Sigmoid colon (tissue), 7 donors: ENCODE results near the gene CFAP46. TPM values are rescaled to one million over a fixed set of nuclear protein-coding genes. Genes with fewer than 3 reads are reported as not detected.
A peak's percentile ranks its signal among the peaks of the same experiment; 100 is the strongest.

Experiments used
- DNase-seq: peaks from one replicate; pipeline ENCODE4 v3.0.0-alpha.2; 2019
- H3K27ac ChIP-seq, 4 donors: fragments of 200-600 bp; sonication (generic); one replicate each; pipeline ENCODE4 v1.5.1; 2016 to 2019; ENCODE audit warnings: mild to moderate bottlenecking in 1 of 4
- H3K27me3 ChIP-seq, 3 donors: fragments of 200-600 bp; sonication (generic); one replicate each; pipeline ENCODE4 v1.5.1; 2019; ENCODE audit warnings: mild to moderate bottlenecking in 1 of 3
- H3K36me3 ChIP-seq, 4 donors: fragments of 200-600 bp; sonication (generic); one replicate each; pipeline ENCODE4 v1.5.1; 2016 to 2019
- H3K4me1 ChIP-seq, 4 donors: fragments of 200-600 bp; sonication (generic); one replicate each; pipeline ENCODE4 v1.5.1; 2017 to 2019
- H3K4me3 ChIP-seq, 4 donors: fragments of 200-600 bp; sonication (generic); one replicate each; pipeline ENCODE4 v1.5.1; 2017 to 2019; ENCODE audit warnings: mild to moderate bottlenecking in 2 of 4, moderate library complexity in 1 of 4
- H3K9me3 ChIP-seq, 4 donors: fragments of 200-600 bp in 3 of 4; sonication (generic) in 3 of 4; one replicate each; pipeline versions ENCODE4 v1.5.1 to v1.6.1; 2013 to 2019
- CTCF ChIP-seq, 4 experiments: fragments of 450-650 bp in 3 of 4; fragments of 200-600 bp in 1 of 4; IDR thresholded peaks; one replicate each; pipeline ENCODE4 v1.5.1; 2016 to 2019; ENCODE audit warnings: antibody characterized with exemption in 4 of 4, mild to moderate bottlenecking in 3 of 4, moderate library complexity in 2 of 4
- EP300 ChIP-seq, 4 donors: sonication (generic); formaldehyde crosslinking; IDR thresholded peaks; one replicate each; pipeline ENCODE4 v1.6.1; 2017; ENCODE audit warnings: antibody characterized with exemption in 4 of 4
- POLR2A ChIP-seq, 2 donors: fragments of 450-650 bp; IDR thresholded peaks; one replicate each; pipeline ENCODE4 v1.6.1; 2016; ENCODE audit warnings: antibody characterized with exemption in 2 of 2, mild to moderate bottlenecking in 2 of 2, moderate library complexity in 2 of 2
- POLR2AphosphoS5 ChIP-seq, 4 donors: sonication (generic); formaldehyde crosslinking; IDR thresholded peaks; one replicate each; pipeline ENCODE4 v1.6.1; 2017; ENCODE audit warnings: antibody characterized with exemption in 4 of 4
- WGBS, 2 donors: extraction: QIAGEN DNeasy Blood & Tissue Kit; methylation state at CpG; one replicate each; pipeline ENCODE4 v1.1.7; 2013; 5-methylcytosine and 5-hydroxymethylcytosine counted together
- intact Hi-C: fragments of 100-400 bp; cut with DNase I; formaldehyde crosslinking; loops from one replicate; pipeline ENCODE4 v1.15.1; 2023
- polyA plus RNA-seq, 3 donors: library from polyadenylated mRNA; stranded (reverse); fragments of 200-250 nt; gene quantifications; one replicate each; pipeline ENCODE4 v1.2.3, GENCODE V29; 2013
- total RNA-seq, 4 donors: library from RNA; depleted of rRNA; stranded (reverse); fragments of >200 nt; gene quantifications; one replicate each; pipeline ENCODE4 v1.1.0, GENCODE V29; 2016
- donor health status: healthy with polysubstance abuse.
- donor health status: Bipolar disorder and iron deficiency.
- donor health status: healthy.

The CFAP46 gene
- total and polyA plus RNA-seq, 7 donors: 0.10 to 1.7 (median 0.38) TPM; not detected in 3

- intact Hi-C loops: no loop called here
Measured at GRCh38 chr10:132839061-132839460, 103.3 kb downstream of the CFAP46 start.

GRCh38 chr10:132838346-132838970 lies 103.9 kb downstream of the CFAP46 start:
- no peak overlapping the region for H3K4me3 ChIP-seq
- peaks cover 12 to 33% (median 32%) of the 10 kb centered on the region in 3 donors for H3K27me3 ChIP-seq
- intact Hi-C loops: no loop called here
- peaks cover 0 to 20% (median 6%) of the 10 kb centered on the region in 4 donors for H3K9me3 ChIP-seq
- H3K27ac ChIP-seq: no peak overlapping the region
- TF ChIP-seq CTCF (IDR thresholded peaks at IDR 0.05) (no peak), POLR2AphosphoS5 (IDR thresholded peaks at IDR 0.05) (no peak), POLR2A (IDR thresholded peaks at IDR 0.05) (no peak), EP300 (IDR thresholded peaks at IDR 0.05) (no peak)
- DNase-seq: peak; percentile 55
- H3K4me1 ChIP-seq: peaks cover 0 to 12% (median 0%) of the 10 kb centered on the region in 4 donors
- H3K36me3 ChIP-seq: no peaks in the 10 kb centered on the region
- 90% methylated on average over 21 of the region's 21 CpGs for WGBS, 2 donors

More at GRCh38 chr10:132839061-132839460, 103.3 kb downstream of the CFAP46 start:
- H3K27me3 ChIP-seq: peaks cover 8 to 27% (median 26%) of the 10 kb centered on the region in 3 donors
- WGBS, 2 donors: 90 to 92% methylated on average over 13 of the region's 13 CpGs
- H3K36me3 ChIP-seq: no peaks in the 10 kb centered on the region
- TF ChIP-seq POLR2AphosphoS5 (IDR thresholded peaks at IDR 0.05) (no peak), POLR2A (IDR thresholded peaks at IDR 0.05) (no peak), EP300 (IDR thresholded peaks at IDR 0.05) (no peak), CTCF (IDR thresholded peaks at IDR 0.05) (no peak)
- peaks cover 0 to 12% (median 0%) of the 10 kb centered on the region in 4 donors for H3K4me1 ChIP-seq
- no peak overlapping the region for H3K27ac ChIP-seq
- H3K9me3 ChIP-seq: peaks cover 0 to 20% (median 6%) of the 10 kb centered on the region in 4 donors
- no peak overlapping the region for H3K4me3 ChIP-seq
- DNase-seq: no peak

- 85 to 91% methylated on average over 21 of the region's 21 CpGs for WGBS, 2 donors
- DNase-seq: peak; percentile 57
- intact Hi-C loops: no loop called here
Measured at GRCh38 chr10:132837905-132838304, 104.5 kb downstream of the CFAP46 start.

GRCh38 chr10:132836832-132837540 lies 105.4 kb downstream of the CFAP46 start:
- Histone ChIP-seq H3K36me3 (no peaks in the 10 kb centered on the region), H3K27ac (no peak overlapping the region), H3K27me3 (peaks cover 14 to 48% (median 44%) of the 10 kb centered on the region in 3 donors), H3K4me1 (peaks cover 0 to 12% (median 0%) of the 10 kb centered on the region in 4 donors), H3K4me3 (no peak overlapping the region), H3K9me3 (peaks cover 0 to 6% (median 2%) of the 10 kb centered on the region in 4 donors)
- TF ChIP-seq EP300 (IDR thresholded peaks at IDR 0.05) (no peak), POLR2AphosphoS5 (IDR thresholded peaks at IDR 0.05) (no peak), POLR2A (IDR thresholded peaks at IDR 0.05) (no peak), CTCF (IDR thresholded peaks at IDR 0.05) (peak; percentile 58 to 99 (median 88))
- DNase-seq: peak; percentile 60
- WGBS, 2 donors: 39 to 47% methylated on average over 34 of the region's 34 CpGs
- intact Hi-C loops: no loop called here

More at GRCh38 chr10:132837905-132838304, 104.5 kb downstream of the CFAP46 start:
- peaks cover 14 to 39% (median 37%) of the 10 kb centered on the region in 3 donors for H3K27me3 ChIP-seq
- peaks cover 0 to 12% (median 0%) of the 10 kb centered on the region in 4 donors for H3K4me1 ChIP-seq
- H3K27ac ChIP-seq: no peak overlapping the region
- H3K4me3 ChIP-seq: no peak overlapping the region
- TF ChIP-seq POLR2AphosphoS5 (IDR thresholded peaks at IDR 0.05) (no peak), POLR2A (IDR thresholded peaks at IDR 0.05) (no peak), EP300 (IDR thresholded peaks at IDR 0.05) (no peak), CTCF (IDR thresholded peaks at IDR 0.05) (no peak)
- H3K36me3 ChIP-seq: no peaks in the 10 kb centered on the region
- peaks cover 0 to 15% (median 6%) of the 10 kb centered on the region in 4 donors for H3K9me3 ChIP-seq
